Aorta (tissue), 5 donors: Measurements from ENCODE around the gene ARHGEF26. TPM values are rescaled to one million over a fixed set of nuclear protein-coding genes. Genes with fewer than 3 reads are reported as not detected.

Experiments
- ATAC-seq: fragments of 200-7000 bp; cut with Tn5 transposase; one replicate; pipeline ENCODE4 v1.9.1; 2022; ENCODE audit warnings: moderate library complexity; ENCODE audit not compliant: low FRiP score
- DNase-seq, 2 donors: peaks; one replicate each; pipeline ENCODE4 v3.0.0-alpha.2; 2020
- H3K27ac ChIP-seq, 2 donors: one replicate each; pipeline ENCODE4 v1.5.1; 2013; ENCODE audit warnings: low read length in 2 of 2, mild to moderate bottlenecking in 2 of 2, moderate library complexity in 2 of 2, control low read depth in 1 of 2, inconsistent platforms in 1 of 2, low read depth in 1 of 2
- H3K27me3 ChIP-seq, 2 donors: one replicate each; pipeline ENCODE4 v1.6.1; 2013; ENCODE audit warnings: control low read depth in 1 of 2, low read length in 1 of 2, mild to moderate bottlenecking in 1 of 2, moderate library complexity in 1 of 2; ENCODE audit not compliant: insufficient read depth in 2 of 2, control insufficient read depth in 1 of 2
- H3K36me3 ChIP-seq, 2 donors: one replicate each; pipeline ENCODE4 v1.6.1; 2013; ENCODE audit warnings: control low read depth in 1 of 2, low read length in 1 of 2, mild to moderate bottlenecking in 1 of 2; ENCODE audit not compliant: insufficient read depth in 2 of 2, control insufficient read depth in 1 of 2
- H3K4me1 ChIP-seq, 2 donors: one replicate each; pipeline ENCODE4 v1.6.1; 2013; ENCODE audit warnings: low read length in 2 of 2, control low read depth in 1 of 2, mild to moderate bottlenecking in 1 of 2, moderate library complexity in 1 of 2; ENCODE audit not compliant: insufficient read depth in 2 of 2, control insufficient read depth in 1 of 2
- H3K4me3 ChIP-seq, 2 donors: one replicate each; pipeline ENCODE4 v1.5.1; 2013; ENCODE audit warnings: low read length in 2 of 2, control low read depth in 1 of 2, mild to moderate bottlenecking in 1 of 2
- H3K9me3 ChIP-seq: one replicate; pipeline ENCODE4 v1.6.1; 2013; ENCODE audit warnings: mild to moderate bottlenecking, low read length; ENCODE audit not compliant: control insufficient read depth
- WGBS, 2 donors: extraction: QIAGEN DNeasy Blood & Tissue Kit; methylation state at CpG; one replicate each; pipeline ENCODE4 v1.1.7; 2013; 5-methylcytosine and 5-hydroxymethylcytosine counted together
- intact Hi-C, 2 donors: fragments of 100-400 bp; cut with DNase I; formaldehyde crosslinking; loops; one replicate each; pipeline versions ENCODE4 v1.14.2 to v1.15.0; 2022
- polyA plus RNA-seq, 2 donors: library from polyadenylated mRNA; stranded (reverse); fragments of 200-250 nt; gene quantifications; one replicate each; pipeline ENCODE4 v1.2.3, GENCODE V29; 2013
- total RNA-seq, 2 donors: library from RNA; stranded (reverse); fragmentation: NEBNext Ultra II Directional; extraction: Animal tissue kit (Norgen Biotek cat#: 25700); gene quantifications; one replicate each; pipeline ENCODE4 v1.2.1, GENCODE V29; 2021
- donor health status: healthy with polysubstance abuse.
- donor health status: Bipolar disorder and iron deficiency.
- donor health status: DM: no; HTN: no; CAD: no.
- donor health status: DM: no; HTN: no; CAD: no.
- donor health status: DM: yes; HTN: yes; CAD: no.

The ARHGEF26 gene
- total and polyA plus RNA-seq, 4 donors = 16.4 to 31.5 (median 25.7) TPM

- Histone ChIP-seq H3K36me3 (no peaks in the 10 kb centered on the region), H3K27me3 (no peaks in the 10 kb centered on the region), H3K4me3 (no peak overlapping the region), H3K4me1 (peaks cover 2 to 10% of the 10 kb centered on the region in 2 donors), H3K27ac (no peak overlapping the region), H3K9me3 (no peaks in the 10 kb centered on the region)
- intact Hi-C loops = no loop called here
- 81 to 88% methylated on average over 5 of the region's 5 CpGs for WGBS, 2 donors
- no peak for DNase-seq
- no peak for ATAC-seq
Observed at GRCh38 chr3:154135511-154136173, 14.5 kb downstream of the ARHGEF26 start.

- no peaks in the 10 kb centered on the region for H3K36me3 ChIP-seq
- no peaks in the 10 kb centered on the region for H3K9me3 ChIP-seq
- H3K4me1 ChIP-seq = peaks cover 0 to 10% of the 10 kb centered on the region in 2 donors
- DNase-seq (no peak), ATAC-seq (no peak)
- intact Hi-C loops = no loop called here
- no peak overlapping the region for H3K27ac ChIP-seq
- H3K4me3 ChIP-seq = no peak overlapping the region
- WGBS, 2 donors = 94 to 95% methylated on average over 5 of the region's 5 CpGs
- no peaks in the 10 kb centered on the region for H3K27me3 ChIP-seq
Observed at GRCh38 chr3:154137036-154137435, 15.8 kb downstream of the ARHGEF26 start.

GRCh38 chr3:154139996-154140436 is 18.8 kb downstream of the ARHGEF26 start:
- WGBS, 2 donors = 90 to 94% methylated on average over 3 of the region's 3 CpGs
- no peaks in the 10 kb centered on the region for H3K36me3 ChIP-seq
- DNase-seq = no peak
- no peak overlapping the region for H3K27ac ChIP-seq
- no peaks in the 10 kb centered on the region for H3K9me3 ChIP-seq
- H3K4me3 ChIP-seq = no peak overlapping the region
- intact Hi-C loops = no loop called here
- no peaks in the 10 kb centered on the region for H3K27me3 ChIP-seq
- no peak for ATAC-seq
- peaks cover 0 to 10% of the 10 kb centered on the region in 2 donors for H3K4me1 ChIP-seq

- no peak for ATAC-seq
- no peak for DNase-seq
- no peaks in the 10 kb centered on the region for H3K4me1 ChIP-seq
- intact Hi-C loops = no loop called here
- no peaks in the 10 kb centered on the region for H3K27me3 ChIP-seq
- H3K36me3 ChIP-seq = no peaks in the 10 kb centered on the region
- 98 to 99% methylated on average over 2 of the region's 2 CpGs for WGBS, 2 donors
- H3K9me3 ChIP-seq = no peaks in the 10 kb centered on the region
- H3K4me3 ChIP-seq = no peak overlapping the region
- H3K27ac ChIP-seq = no peak overlapping the region
Observed at GRCh38 chr3:154142608-154143007, 21.4 kb downstream of the ARHGEF26 start.

- no peak overlapping the region for H3K4me3 ChIP-seq
- no peaks in the 10 kb centered on the region for H3K9me3 ChIP-seq
- ATAC-seq (no peak), DNase-seq (no peak)
- intact Hi-C loops = no loop called here
- no peaks in the 10 kb centered on the region for H3K36me3 ChIP-seq
- H3K27ac ChIP-seq = no peak overlapping the region
- no peaks in the 10 kb centered on the region for H3K27me3 ChIP-seq
- H3K4me1 ChIP-seq = no peaks in the 10 kb centered on the region
- 97 to 98% methylated on average over 2 of the region's 2 CpGs for WGBS, 2 donors
Observed at GRCh38 chr3:154143873-154144272, 22.7 kb downstream of the ARHGEF26 start.

- DNase-seq = no peak
- Histone ChIP-seq H3K36me3 (no peaks in the 10 kb centered on the region), H3K9me3 (no peaks in the 10 kb centered on the region), H3K4me3 (no peak overlapping the region), H3K27me3 (no peaks in the 10 kb centered on the region), H3K27ac (no peak overlapping the region), H3K4me1 (no peaks in the 10 kb centered on the region)
- 54 to 64% methylated on average over 1 of the region's 1 CpG for WGBS, 2 donors
- intact Hi-C loops = no loop called here
- no peak for ATAC-seq
Observed at GRCh38 chr3:154144825-154145465, 23.8 kb downstream of the ARHGEF26 start.

- WGBS, 2 donors = 96 to 97% methylated on average over 1 of the region's 1 CpG
- H3K4me1 ChIP-seq = no peaks in the 10 kb centered on the region
- DNase-seq (no peak), ATAC-seq (no peak)
- H3K27ac ChIP-seq = no peak overlapping the region
- intact Hi-C loops = no loop called here
- H3K4me3 ChIP-seq = no peak overlapping the region
- peaks cover 1 to 2% of the 10 kb centered on the region in 2 donors for H3K36me3 ChIP-seq
- no peaks in the 10 kb centered on the region for H3K9me3 ChIP-seq
- no peaks in the 10 kb centered on the region for H3K27me3 ChIP-seq
Observed at GRCh38 chr3:154148541-154148940, 27.4 kb downstream of the ARHGEF26 start.

- H3K27ac ChIP-seq = no peak overlapping the region
- H3K27me3 ChIP-seq = no peaks in the 10 kb centered on the region
- ATAC-seq (no peak), DNase-seq (no peak)
- H3K36me3 ChIP-seq = peaks cover 1 to 2% of the 10 kb centered on the region in 2 donors
- no peaks in the 10 kb centered on the region for H3K9me3 ChIP-seq
- intact Hi-C loops = no loop called here
- H3K4me1 ChIP-seq = no peaks in the 10 kb centered on the region
- WGBS, 2 donors = 88 to 94% methylated on average over 4 of the region's 4 CpGs
- H3K4me3 ChIP-seq = no peak overlapping the region
Observed at GRCh38 chr3:154149286-154149685, 28.1 kb downstream of the ARHGEF26 start.

- intact Hi-C loops = no loop called here
- H3K4me1 ChIP-seq = no peaks in the 10 kb centered on the region
- H3K9me3 ChIP-seq = no peaks in the 10 kb centered on the region
- no peak overlapping the region for H3K4me3 ChIP-seq
- DNase-seq = no peak
- H3K27ac ChIP-seq = no peak overlapping the region
- peaks cover 1 to 2% of the 10 kb centered on the region in 2 donors for H3K36me3 ChIP-seq
- ATAC-seq = no peak
- no peaks in the 10 kb centered on the region for H3K27me3 ChIP-seq
- WGBS, 2 donors = 94 to 95% methylated on average over 1 of the region's 1 CpG
Observed at GRCh38 chr3:154151969-154152368, 30.8 kb downstream of the ARHGEF26 start.
